ENCODE measurements around the gene SERINC5.

- TF ChIP-seq ISL1 (CRISPR knock-in tag; IDR thresholded peaks at IDR 0.05), result no peak
- TF ChIP-seq ZFP3 (CRISPR knock-in tag; IDR thresholded peaks at IDR 0.05), result no peak
- TF ChIP-seq PATZ1 (CRISPR knock-in tag; IDR thresholded peaks at IDR 0.05; ENCODE audit: borderline replicate concordance), result no peak
- no peak for TF ChIP-seq RARB (CRISPR knock-in tag; IDR thresholded peaks at IDR 0.05)
Measured at GRCh38 chr5:80165452-80165851, 90.4 kb downstream of the SERINC5 start.

Data from SK-N-SH treated with all-trans-retinoic acid at 6 μM for 48 hours (cell line).